GM19043 (cell line): Measurements from ENCODE around the gene LAMA3.

ENCODE experiments used
- ATAC-seq: cut with Tn5 transposase; IDR thresholded peaks from one replicate; pipeline ENCODE4 v1.9.1; 2021; ENCODE audit warnings: low read depth; ENCODE audit not compliant: unreplicated experiment

Gene LAMA3

DNA sequence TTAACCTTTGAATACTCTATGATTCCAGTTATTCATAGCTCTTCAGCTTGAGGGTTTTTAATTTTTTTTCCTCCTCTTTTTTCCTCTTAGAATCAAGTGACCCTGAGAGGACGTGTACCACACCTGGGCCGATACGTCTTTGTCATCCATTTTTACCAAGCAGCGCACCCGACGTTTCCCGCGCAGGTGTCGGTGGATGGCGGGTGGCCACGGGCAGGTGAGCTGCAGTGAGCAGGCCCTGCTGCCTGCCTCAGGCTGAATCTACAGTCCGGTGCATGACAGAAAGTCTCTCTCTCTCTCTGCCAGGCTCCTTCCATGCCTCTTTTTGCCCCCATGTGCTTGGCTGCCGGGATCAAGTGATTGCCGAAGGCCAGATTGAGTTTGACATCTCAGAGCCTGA lies 153.1 kb downstream of the LAMA3 start:
- no peak for ATAC-seq

DNA sequence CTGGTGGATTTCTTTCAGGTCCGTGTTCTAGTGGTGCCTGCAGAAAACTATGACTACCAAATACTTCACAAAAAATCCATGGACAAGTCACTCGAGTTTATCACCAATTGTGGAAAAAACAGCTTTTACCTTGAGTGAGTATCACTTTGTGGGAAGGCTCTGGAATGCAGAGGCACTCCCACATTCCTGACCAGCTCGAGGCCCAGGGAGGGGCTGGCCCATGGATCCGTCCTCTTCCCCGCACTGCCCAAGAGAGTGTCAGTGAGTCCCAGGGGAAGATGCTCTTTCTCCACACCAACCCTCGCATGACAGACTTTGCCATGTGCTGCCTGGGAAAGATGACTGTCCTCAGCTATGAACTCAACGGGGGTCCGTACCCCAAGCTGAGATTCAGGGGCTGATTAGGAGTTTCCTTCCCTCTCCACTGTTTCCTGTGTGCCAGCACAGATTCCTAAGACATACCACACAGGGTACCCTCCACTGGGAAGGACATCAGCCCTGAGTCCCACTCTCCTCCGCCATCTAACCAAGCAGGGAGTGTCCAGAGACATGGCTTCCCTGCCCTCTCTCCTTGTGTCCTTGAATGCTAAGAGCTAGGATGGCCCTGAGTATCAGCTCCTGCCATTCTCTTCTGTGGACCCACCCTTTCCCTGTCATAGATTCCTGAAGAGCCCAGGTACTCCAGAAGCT lies 155.9 kb downstream of the LAMA3 start:
- no peak for ATAC-seq

DNA sequence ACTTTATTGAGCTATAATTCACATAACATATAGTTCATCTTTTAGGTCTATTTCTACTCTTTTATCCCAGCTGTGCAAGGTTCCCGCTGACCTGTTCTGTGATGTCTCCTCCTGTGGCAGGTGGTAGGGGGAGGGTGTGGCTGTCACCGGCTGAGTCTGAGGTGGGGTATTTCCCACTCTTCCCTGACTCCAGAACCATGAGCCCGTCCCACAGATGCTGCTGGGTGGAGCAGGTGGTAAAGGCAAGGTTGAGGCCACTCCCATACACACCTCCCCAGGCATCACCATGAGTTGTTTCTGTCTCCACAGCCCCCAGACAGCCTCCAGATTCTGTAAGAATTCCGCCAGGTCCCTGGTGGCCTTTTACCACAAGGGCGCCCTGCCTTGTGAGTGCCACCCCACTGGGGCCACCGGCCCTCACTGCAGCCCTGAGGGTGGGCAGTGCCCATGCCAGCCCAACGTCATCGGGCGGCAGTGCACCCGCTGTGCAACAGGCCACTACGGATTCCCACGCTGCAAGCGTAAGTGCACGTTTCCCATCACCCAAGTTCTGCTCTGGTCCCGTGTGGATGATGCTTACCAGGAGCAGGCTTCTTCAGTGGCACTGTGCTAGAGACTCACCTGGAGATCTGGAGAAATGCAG lies 156.9 kb downstream of the LAMA3 start:
- no peak for ATAC-seq

DNA sequence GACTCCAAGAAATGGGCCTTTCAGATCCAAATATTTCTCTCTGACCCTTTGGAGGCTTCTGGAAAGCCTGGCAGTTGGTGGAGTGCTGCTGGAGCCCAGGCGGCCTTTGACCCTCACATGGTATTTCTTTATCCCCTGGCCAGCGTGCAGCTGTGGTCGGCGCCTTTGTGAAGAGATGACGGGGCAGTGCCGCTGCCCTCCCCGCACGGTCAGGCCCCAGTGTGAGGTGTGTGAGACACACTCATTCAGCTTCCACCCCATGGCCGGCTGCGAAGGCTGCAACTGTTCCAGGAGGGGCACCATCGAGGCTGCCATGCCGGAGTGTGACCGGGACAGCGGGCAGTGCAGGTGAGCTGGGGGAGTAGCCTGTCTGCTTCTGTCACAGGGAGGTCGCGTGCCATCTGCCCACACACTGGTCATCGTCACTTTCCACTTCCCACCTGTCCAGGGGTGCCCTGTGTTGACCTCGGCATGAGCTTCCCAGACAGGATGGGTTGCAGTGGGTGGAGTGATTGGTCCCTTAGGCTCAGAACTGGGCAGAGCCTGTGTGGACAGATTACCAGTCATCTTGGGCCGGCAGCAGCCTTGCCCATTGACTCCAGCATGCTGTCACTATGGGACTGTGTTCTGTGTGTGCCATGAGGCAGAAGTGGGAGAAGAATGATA lies 158.2 kb downstream of the LAMA3 start:
- no peak for ATAC-seq

DNA sequence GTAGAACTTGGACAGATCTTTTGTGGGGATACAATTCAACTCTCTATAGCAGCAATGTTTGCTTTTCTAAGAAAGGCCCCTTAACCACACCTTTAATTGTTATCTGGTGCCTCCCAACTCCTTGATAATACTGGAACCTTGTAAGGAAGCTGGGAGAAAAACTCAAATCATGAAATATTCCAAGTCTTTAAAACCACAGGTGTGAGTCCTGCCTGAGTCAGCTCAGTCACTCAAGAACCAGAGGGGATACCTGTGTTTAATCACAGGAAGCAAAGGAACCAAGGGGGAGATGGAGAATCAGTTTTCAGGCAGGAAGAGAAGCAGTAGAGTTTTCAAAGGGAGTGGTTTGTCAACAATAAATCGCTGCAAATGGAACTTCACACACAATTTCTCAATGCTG lies 159.9 kb downstream of the LAMA3 start:
- ATAC-seq: no peak

DNA sequence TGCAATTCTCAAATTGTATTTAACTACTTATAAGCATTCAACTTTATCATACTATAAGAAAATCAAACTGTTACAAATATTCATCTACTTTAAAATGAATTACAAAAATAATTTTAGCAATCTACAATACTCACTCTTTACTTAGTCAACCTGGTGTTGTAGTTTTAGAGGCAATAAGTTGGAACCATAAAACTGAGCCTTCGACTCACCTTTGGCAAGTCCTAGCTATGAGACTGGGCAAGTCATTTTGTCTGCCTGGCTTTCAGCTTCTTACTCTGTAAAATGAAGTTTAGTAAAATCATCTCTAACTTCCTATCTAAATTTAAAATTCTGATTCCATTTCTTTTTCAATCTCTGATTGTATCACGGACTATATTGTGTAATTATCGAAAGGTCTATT lies 161.0 kb downstream of the LAMA3 start:
- ATAC-seq: no peak

DNA sequence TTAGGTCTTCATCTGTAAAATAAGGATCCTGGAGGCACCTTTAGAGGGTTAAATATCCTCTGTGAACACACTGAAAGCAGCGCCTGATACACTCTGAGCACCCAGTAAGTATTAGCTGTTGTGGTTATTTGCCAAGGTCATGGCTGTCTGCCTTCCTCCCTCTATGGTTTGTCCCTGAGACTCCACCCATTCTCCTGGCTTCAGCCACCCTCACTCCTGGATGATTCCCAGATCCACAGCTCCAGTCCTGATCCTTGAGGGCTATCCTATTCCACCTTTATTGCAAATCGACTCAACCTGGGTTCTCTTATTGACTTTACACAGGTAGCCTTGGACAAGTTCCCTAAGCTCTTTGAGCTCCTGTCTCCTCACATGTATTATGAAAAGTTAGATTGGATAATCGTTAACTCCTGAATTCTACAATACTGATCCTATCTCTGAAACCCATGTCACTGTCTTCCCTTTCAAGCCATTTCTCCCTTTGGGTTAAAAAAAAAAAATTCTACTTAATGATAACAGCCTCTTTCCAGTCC lies 162.3 kb downstream of the LAMA3 start:
- no peak for ATAC-seq

DNA sequence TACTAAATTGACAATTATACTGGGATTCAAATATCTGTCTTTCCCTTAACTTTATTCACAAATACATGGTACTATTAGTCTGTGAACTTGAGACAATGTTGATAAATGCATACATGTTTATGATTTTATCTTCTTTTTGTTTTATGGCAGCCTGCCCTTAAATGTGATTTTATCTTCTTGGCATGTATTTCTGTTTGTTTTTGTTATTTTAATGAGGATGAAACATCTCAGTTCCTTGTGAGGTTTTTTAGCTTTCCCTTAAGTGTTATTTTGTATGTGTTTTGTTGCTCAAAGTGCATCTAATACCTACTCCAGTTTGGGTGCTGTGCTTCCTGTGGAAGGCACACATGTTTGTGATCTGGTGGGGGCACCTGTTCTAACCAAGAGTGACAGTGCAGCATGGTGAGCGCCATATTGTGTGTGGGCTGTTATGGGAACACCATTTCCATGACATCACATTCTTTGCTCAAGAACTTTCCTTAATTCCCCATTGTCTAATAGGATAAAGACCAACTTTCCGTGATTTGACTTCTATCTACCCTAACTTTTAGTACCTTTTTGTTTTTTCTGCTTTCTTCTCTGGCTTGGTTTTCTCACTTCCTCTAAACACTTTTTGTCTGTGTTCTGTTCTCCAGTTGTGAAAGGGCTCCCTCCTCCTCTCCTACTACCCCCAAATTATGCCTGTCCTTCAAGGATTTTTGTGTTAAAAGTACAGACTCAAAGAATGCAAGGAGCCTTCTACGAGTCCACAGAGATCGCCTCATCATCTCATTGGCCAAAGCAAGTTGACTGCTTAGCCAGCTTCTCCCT lies 163.2 kb downstream of the LAMA3 start:
- no peak for ATAC-seq

DNA sequence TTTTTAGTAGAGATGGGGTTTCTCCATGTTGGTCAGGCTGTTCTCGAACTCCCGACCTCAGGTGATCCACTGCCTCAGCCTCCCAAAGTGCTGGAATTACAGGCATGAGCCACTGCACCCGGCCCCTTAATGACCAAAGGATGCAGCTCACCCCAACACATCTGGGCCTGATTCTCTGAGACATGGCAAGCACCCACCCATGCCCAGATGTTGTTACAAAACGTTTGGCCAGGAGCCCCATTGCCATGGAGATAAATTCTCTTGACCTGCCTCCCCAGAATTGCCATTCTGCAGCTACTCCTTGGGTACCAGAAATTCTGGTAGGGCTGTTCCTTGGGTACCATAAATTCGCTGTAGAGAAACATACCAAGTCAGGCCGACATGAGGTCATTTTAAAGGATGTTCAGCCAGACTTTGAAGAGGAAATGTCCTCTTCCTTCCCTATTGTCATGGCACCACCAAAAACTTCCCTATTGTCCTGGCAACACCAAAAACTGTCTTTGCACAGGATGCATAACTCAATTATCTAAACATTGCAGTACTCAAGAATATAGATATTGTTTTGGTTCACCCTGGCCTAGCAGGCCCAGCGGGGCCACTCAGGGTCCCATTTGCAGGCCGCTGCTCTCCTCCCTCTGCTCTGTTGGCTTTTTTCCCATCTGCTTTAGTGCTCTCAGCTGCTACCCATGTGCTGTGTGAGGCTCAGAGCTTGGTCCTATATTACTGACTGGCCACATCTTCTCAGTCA lies 164.4 kb downstream of the LAMA3 start:
- ATAC-seq: no peak

DNA sequence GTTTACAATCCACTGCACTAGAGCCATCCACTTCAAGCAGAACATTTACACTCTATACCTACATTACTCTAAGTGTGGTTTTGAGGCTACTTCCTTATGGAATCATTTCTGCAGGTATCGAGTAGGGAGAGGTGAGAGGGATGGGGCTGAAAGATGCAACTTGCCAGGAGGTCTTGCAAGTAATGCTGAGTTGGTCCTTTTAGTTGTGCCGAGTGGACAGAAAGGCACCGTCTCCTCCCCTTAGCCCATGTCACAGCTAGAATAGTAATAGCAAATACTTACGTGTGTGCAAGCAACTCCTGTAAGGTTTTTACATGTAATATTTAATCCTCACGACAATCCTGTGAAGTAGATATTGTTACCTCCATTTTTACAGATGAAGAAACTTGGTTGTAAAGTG lies 166.5 kb downstream of the LAMA3 start:
- ATAC-seq: no peak

DNA sequence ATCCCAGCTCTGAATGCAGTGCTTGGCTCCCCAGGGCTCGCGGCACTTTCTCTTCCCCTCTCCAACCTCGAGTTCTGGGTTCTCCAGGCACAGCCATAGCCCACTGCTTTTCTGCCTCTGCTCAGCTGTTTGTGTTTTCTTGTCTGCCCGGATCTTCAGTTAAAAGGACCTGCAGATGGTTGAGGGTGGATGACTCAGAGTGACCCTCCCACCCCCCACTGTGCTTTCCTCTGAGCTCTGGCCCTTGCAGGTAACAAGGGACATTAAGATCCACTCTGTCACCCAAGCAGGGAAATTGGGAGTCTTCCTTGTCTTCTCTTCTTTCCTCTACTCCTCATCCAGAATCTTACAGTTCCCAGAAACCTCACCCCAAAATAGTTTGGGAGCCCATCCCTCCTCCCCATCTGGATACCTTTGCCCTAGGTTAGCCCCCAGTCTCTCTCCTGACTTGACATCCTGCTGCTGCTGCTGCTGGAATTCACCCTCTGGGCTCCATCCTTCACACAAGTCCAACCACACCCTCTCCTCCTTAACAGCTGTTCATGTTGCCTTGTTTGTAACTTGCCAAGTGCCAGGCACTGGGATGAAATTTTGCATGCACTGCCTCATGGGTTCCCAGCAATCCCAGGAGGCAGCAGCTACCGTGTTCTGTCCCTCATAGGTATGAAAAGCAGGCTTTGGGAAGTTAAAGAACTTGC lies 167.4 kb downstream of the LAMA3 start:
- no peak for ATAC-seq

DNA sequence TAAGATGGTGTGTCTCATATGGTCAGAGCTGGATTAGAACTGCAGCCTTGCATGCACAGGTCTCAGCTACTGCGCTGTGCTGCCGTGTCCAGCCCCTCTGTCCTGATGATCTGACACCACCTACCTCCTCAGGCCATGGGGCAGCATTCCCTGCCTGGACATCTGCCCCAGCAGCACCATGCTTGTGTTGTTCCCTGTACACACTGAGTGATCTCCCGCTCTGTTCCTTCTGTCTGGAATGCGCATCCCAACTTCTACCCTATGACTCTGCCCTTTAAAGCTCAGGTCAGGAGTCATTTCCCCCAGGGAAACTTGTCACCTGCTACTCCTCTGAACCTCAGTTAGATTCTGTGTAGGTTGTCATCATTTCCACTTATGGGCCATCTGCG lies 167.9 kb downstream of the LAMA3 start:
- ATAC-seq: no peak

DNA sequence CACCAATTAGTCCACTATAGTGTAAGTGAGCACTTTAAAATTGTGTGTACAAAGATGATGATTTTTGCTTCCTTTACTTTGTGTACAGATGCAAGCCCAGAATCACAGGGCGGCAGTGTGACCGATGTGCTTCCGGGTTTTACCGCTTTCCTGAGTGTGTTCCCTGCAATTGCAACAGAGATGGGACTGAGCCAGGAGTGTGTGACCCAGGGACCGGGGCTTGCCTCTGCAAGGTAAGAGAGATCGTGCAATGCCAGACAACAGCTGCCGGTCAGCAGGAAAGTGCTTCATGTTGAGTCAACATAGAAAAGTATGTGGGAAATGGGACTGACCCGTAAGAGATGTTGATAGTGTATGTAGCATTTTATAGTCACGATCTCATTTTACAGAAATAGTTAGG lies 168.5 kb downstream of the LAMA3 start:
- ATAC-seq: no peak

DNA sequence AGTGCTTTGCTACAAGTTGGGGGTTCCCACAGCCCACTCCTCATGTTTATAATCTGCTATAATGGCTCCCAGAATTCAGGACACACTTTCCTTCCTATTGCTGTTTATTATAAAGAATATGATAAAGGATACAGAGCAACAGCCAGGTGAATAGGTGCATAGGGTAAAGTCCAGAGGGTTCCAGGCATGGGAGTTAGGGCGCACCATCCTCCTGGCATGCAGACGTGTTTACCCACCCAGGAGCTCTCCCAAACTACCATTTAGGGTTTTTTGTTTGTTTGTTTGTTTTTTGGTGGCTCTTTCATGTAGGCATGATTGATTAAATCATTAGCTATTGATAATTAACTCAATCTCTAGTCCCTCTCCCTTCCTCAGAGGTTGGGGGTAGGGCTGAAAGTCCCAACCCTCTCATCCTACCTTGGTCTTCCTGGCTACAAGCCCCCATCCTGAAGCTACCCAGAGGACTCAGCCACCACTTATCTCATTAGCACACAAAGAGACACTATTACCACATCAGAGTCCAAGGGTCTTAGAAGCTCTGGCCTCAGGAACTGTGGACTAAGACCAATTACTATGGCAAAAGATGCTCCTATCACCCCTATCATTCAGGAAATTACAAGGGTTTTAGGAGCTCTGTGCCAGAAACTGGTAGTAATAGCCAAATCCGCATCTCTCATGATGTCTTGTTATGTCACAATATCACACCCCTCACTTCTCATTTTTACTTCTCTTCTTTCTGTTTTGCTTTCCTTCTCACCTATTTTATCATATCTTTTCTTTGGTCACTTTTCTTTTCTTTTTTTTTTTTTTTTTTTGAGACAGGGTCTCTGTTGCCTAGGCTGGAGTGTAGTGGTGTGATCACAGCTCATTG lies 170.4 kb downstream of the LAMA3 start:
- no peak for ATAC-seq

DNA sequence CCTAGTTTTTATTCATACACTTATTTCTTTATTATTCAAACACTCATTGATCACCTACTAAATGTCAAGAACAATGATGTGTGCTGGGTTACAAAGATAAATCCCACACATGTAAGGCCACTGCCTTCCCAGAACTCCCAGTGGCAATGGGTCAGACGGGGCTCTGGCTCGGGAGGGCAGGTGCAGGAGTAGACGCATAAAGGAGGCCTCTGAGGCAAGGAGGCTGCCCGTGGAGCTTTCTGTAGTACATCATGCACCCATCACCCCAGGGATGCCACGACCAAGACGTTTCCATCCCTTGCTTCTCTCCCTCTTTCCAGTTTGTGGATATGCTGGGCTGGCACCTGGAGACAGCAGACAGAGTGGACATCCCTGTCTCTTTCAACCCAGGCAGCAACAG lies 172.1 kb downstream of the LAMA3 start:
- ATAC-seq: no peak

DNA sequence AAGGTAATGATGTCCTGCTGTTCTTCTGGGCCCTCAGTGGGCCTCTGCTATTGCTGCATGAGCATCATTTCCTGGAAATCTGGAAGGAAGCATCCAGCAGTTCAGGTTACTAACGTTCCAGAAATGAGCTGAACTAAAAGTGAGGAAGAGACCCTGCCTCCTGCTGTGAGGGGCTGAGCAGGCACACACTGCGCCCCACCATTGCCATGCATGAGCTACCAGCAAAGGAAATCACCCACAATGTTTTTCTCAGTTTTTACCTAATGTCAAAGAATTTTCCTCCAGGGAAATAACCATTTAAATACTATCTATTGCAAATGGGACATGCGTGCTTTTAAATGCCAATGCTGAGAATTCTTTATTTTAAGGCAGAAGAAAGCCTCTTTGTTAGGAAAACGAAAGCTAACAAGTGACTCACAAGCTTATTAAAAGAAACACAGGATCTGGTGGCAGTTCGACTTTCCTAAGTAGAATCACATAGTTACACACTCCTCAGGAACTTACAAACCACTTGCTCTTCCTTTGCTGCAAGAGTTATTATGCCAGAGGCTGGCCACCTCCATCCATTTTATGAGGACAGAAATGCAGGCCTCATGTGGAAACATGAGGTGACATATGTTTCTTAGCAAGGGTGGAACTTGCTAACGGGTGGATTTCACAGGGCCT lies 172.7 kb downstream of the LAMA3 start:
- ATAC-seq: no peak

DNA sequence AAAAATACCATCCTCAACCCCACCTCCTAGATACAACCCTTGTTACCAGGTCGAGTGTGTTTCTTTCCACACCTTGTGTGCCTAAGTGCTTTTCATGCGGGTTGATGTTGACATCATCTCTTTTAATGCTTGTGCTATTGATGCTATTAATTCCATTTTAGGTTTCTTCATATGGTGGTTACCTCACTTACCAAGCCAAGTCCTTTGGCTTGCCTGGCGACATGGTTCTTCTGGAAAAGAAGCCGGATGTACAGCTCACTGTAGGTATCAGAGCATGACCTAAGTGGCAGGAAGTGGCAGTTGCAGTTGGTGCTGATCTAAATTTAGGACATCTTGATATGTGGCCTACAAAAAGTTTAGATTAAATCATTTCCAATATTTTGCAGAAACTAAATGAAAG lies 175.4 kb downstream of the LAMA3 start:
- ATAC-seq: no peak

DNA sequence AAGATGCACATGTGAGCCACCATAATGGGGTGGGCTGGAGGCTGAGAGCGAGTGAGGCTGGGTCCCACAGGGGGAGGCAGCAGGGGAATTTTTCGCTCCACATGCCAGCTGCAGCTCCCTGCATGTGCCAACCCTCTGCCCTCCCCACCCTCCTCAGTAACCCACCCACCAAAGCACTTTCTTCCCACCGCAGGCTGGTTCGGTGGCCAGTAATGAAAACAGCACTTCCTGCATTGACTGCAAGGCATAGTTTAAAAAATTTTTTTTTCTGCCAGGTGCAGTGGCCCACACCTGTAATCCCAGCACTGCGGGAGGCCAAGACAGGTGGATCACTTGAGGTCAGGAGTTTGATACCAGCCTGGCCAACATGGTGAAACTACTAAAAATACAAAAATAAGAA lies 177.8 kb downstream of the LAMA3 start:
- no peak for ATAC-seq
